B cell (primary cell): Measurements from ENCODE around the gene DHDDS. TPM values are rescaled to one million over a fixed set of nuclear protein-coding genes. Genes with fewer than 3 reads are reported as not detected.

Source experiments
- ATAC-seq: fragments of 200-7000 bp; cut with Tn5 transposase; one replicate; pipeline ENCODE4 v1.10.0; 2021; ENCODE audit warnings: low read depth, mild to moderate bottlenecking, moderate number of reproducible peaks, moderate library complexity
- CTCF ChIA-PET: fragments of 350-600 bp; sonication (Branson Sonifier 250); formaldehyde crosslinking; loops from one replicate; lab custom pipeline; 2021; ENCODE audit warnings: antibody characterized with exemption, inconsistent platforms; lab: Charles Lee
- POLR2A ChIA-PET: fragments of 350-600 bp; sonication (Branson Sonifier 250); formaldehyde crosslinking; loops from one replicate; lab custom pipeline; 2021; ENCODE audit warnings: antibody characterized with exemption; lab: Charles Lee
- DNase-seq: peaks from one replicate; pipeline ENCODE4 v3.0.0; 2013
- H2AFZ ChIP-seq: 2 replicates; pipeline ENCODE4 v1.6.1; 2012; ENCODE audit warnings: mild to moderate bottlenecking, low read depth, low read length; ENCODE audit not compliant: insufficient read depth, poor library complexity, severe bottlenecking
- H3K27ac ChIP-seq, 2 donors: 1 replicate in 1 of 2; 2 replicates in 1 of 2; pipeline ENCODE4 v1.5.1; 2012 to 2013; ENCODE audit warnings: low read length in 2 of 2, mild to moderate bottlenecking in 2 of 2, moderate library complexity in 1 of 2
- H3K27me3 ChIP-seq, 4 experiments: fragments of 200-600 bp in 1 of 4; sonication (generic) in 1 of 4; replicated peaks in 1 of 4; 1 replicate in 2 of 4; 2 replicates in 2 of 4; pipeline versions ENCODE4 v1.6.1 to v1.7.0; 2013 to 2016; ENCODE audit warnings: low read length in 3 of 4, mild to moderate bottlenecking in 2 of 4, mixed read lengths in 1 of 4, moderate library complexity in 1 of 4; ENCODE audit not compliant: insufficient read depth in 4 of 4, control insufficient read depth in 3 of 4; ENCODE audit errors: control extremely low read depth in 1 of 4
- H3K36me3 ChIP-seq, 2 experiments: replicated peaks in 1 of 2; 1 replicate in 1 of 2; 2 replicates in 1 of 2; pipeline versions ENCODE4 v1.6.1 to v1.7.1; 2013; ENCODE audit warnings: low read length in 1 of 2; ENCODE audit not compliant: insufficient read depth in 2 of 2, control insufficient read depth in 1 of 2; ENCODE audit errors: control extremely low read depth in 1 of 2, extremely low read depth in 1 of 2
- H3K4me1 ChIP-seq, 2 donors: fragments of 200-600 bp in 1 of 2; sonication (generic) in 1 of 2; 1 replicate in 1 of 2; 2 replicates in 1 of 2; pipeline versions ENCODE4 v1.5.1 to v1.6.1; 2013 to 2017; ENCODE audit warnings: low read length in 2 of 2; ENCODE audit not compliant: control insufficient read depth in 2 of 2, insufficient read depth in 2 of 2
- H3K4me2 ChIP-seq: replicated peaks from 2 replicates; pipeline ENCODE3; 2012; ENCODE audit warnings: mild to moderate bottlenecking, low read depth, low read length; ENCODE audit not compliant: poor library complexity, severe bottlenecking
- H3K4me3 ChIP-seq, 5 experiments: fragments of 200-600 bp in 1 of 5; sonication (generic) in 1 of 5; 1 replicate in 3 of 5; 2 replicates in 2 of 5; pipeline versions ENCODE4 v1.5.1 to v1.7.0; 2011 to 2016; ENCODE audit warnings: low read length in 4 of 5, mild to moderate bottlenecking in 4 of 5, low read depth in 2 of 5, control low read depth in 1 of 5, moderate library complexity in 1 of 5; ENCODE audit not compliant: insufficient read depth in 1 of 5; ENCODE audit errors: control extremely low read depth in 1 of 5, extremely low read depth in 1 of 5
- H3K79me2 ChIP-seq: fragments of 200-600 bp; sonication (generic); one replicate; pipeline ENCODE4 v1.6.0; 2016; ENCODE audit warnings: low read length; ENCODE audit not compliant: control insufficient read depth, insufficient read depth
- H3K9ac ChIP-seq: fragments of 200-600 bp; sonication (generic); 2 replicates; pipeline ENCODE4 v1.6.1; 2017; ENCODE audit warnings: mild to moderate bottlenecking, low read length, moderate library complexity
- H3K9me3 ChIP-seq, 3 donors: one replicate each; pipeline versions ENCODE4 v1.6.1 to v1.7.1; 2013; ENCODE audit warnings: low read length in 2 of 3; ENCODE audit not compliant: control insufficient read depth in 2 of 3, insufficient read depth in 1 of 3; ENCODE audit errors: control extremely low read depth in 1 of 3
- H4K20me1 ChIP-seq: 2 replicates; pipeline ENCODE4 v1.6.0; 2012; ENCODE audit warnings: mild to moderate bottlenecking, low read length; ENCODE audit not compliant: insufficient read depth, control insufficient read depth, poor library complexity, severe bottlenecking
- H3K27ac Mint-ChIP-seq: one replicate; pipeline ENCODE4 v1.8.0; 2021; ENCODE audit warnings: mixed read lengths
- H3K27me3 Mint-ChIP-seq: one replicate; pipeline ENCODE4 v1.8.0; 2021; ENCODE audit warnings: mixed read lengths
- H3K4me1 Mint-ChIP-seq: one replicate; pipeline ENCODE4 v1.8.0; 2021; ENCODE audit warnings: mixed read lengths
- H3K4me3 Mint-ChIP-seq: one replicate; pipeline ENCODE4 v1.8.0; 2021; ENCODE audit warnings: mixed read lengths
- H3K9me3 Mint-ChIP-seq: one replicate; pipeline ENCODE4 v1.8.0; 2022; ENCODE audit warnings: mixed read lengths; ENCODE audit not compliant: insufficient read depth
- CTCF ChIP-seq: fragments of 200-600 bp; IDR thresholded peaks from one replicate; pipeline ENCODE4 v1.8.0; 2022; ENCODE audit warnings: antibody characterized with exemption, mild to moderate bottlenecking
- EZH2 ChIP-seq: IDR thresholded peaks from 2 replicates; pipeline ENCODE4 v1.6.1; 2012; ENCODE audit warnings: borderline replicate concordance, low read depth, mild to moderate bottlenecking, moderate library complexity, low read length; ENCODE audit not compliant: insufficient read depth, poor library complexity, severe bottlenecking
- WGBS: methylation state at CpG from one replicate; pipeline ENCODE4 v1.1.5; 2013; ENCODE audit warnings: missing lambda C conversion rate; ENCODE audit not compliant: insufficient coverage; 5-methylcytosine and 5-hydroxymethylcytosine counted together
- intact Hi-C: fragments of 100-400 bp; cut with micrococcal nuclease; formaldehyde crosslinking; loops from one replicate; pipeline ENCODE4 v1.10.0; 2022
- polyA plus RNA-seq: library from polyadenylated mRNA; depleted of rRNA; stranded (reverse); fragments of >200 nt; gene quantifications from 2 replicates; pipeline ENCODE4 v1.2.3, GENCODE V29; 2012
- total RNA-seq, 2 donors: library from RNA; stranded (reverse); fragments of 120-200 nt in 1 of 2; gene quantifications; 1 replicate in 1 of 2; 2 replicates in 1 of 2; pipeline versions ENCODE4 v1.2.3 to v1.2.4, GENCODE V29; 2013 to 2022

Gene DHDDS
- total and polyA plus RNA-seq, 2 donors (not counting 1 experiment from before 2014, with no cell fraction given): 20.4 to 54.2 TPM

- H3K4me2 ChIP-seq: no peak overlapping the region
- ChIA-PET POLR2A (no interaction called here), CTCF (interaction anchor here (0.8 to 1.4 kb wide), 5 partner anchors 10 to 316 kb away, joined by 3 read pairs; no protein-coding TSS in a partner anchor)
- no peak overlapping the region for H3K9ac ChIP-seq
- H2AFZ ChIP-seq: no peak overlapping the region
- H3K27ac ChIP-seq: no peak overlapping the region
- H3K9me3 ChIP-seq: no peaks in the 10 kb centered on the region
- no peaks in the 10 kb centered on the region for H3K79me2 ChIP-seq
- H3K4me3 ChIP-seq: no peak overlapping the region
- no peak for TF ChIP-seq EZH2
- TF ChIP-seq CTCF: no peak
- H3K4me1 Mint-ChIP-seq: no peaks in the 10 kb centered on the region
- H3K27me3 Mint-ChIP-seq: peaks cover 26% of the 10 kb centered on the region
- intact Hi-C loops: no loop called here
- H3K27ac Mint-ChIP-seq: no peak overlapping the region
- DNase-seq (no peak), ATAC-seq (no peak)
- H3K9me3 Mint-ChIP-seq: no peaks in the 10 kb centered on the region
- WGBS: no CpG with 5 or more reads among the region's 2 CpGs
- H3K36me3 ChIP-seq: no peaks in the 10 kb centered on the region
- H3K4me3 Mint-ChIP-seq: no peak overlapping the region
- peaks cover 0 to 7% (median 2%) of the 10 kb centered on the region in 4 experiments for H3K27me3 ChIP-seq
- H4K20me1 ChIP-seq: no peaks in the 10 kb centered on the region
- no peaks in the 10 kb centered on the region for H3K4me1 ChIP-seq
Observed at GRCh38 chr1:26419494-26419893, 12.6 kb upstream of the DHDDS start.

GRCh38 chr1:26429721-26430120, 2.4 kb upstream of the DHDDS start:
- H3K27me3 ChIP-seq: peaks cover 0 to 6% (median 0%) of the 10 kb centered on the region in 4 experiments
- H3K4me3 ChIP-seq: no peak overlapping the region
- DNase-seq: no peak
- intact Hi-C loops: loop anchor here (10.0 kb wide), 1 partner anchor 115 kb away; the partner anchor contains the start of gene CD52
- no peak overlapping the region for H3K27ac ChIP-seq
- H3K9ac ChIP-seq: no peak overlapping the region
- ChIA-PET POLR2A (no interaction called here), CTCF (interaction anchor here (1.1 to 1.6 kb wide), 2 partner anchors 10 to 13 kb away, joined by 3 to 16 read pairs; no protein-coding TSS in a partner anchor)
- Mint-ChIP-seq H3K4me1 (peaks cover 20% of the 10 kb centered on the region), H3K27me3 (peaks cover 10% of the 10 kb centered on the region), H3K9me3 (no peaks in the 10 kb centered on the region), H3K27ac (no peak overlapping the region), H3K4me3 (no peak overlapping the region)
- peaks cover 0 to 1% of the 10 kb centered on the region in 2 experiments for H3K36me3 ChIP-seq
- no CpG with 5 or more reads among the region's 2 CpGs for WGBS
- no peaks in the 10 kb centered on the region for H4K20me1 ChIP-seq
- peaks cover 21% of the 10 kb centered on the region for H3K79me2 ChIP-seq
- H3K4me2 ChIP-seq: no peak overlapping the region
- ATAC-seq: no peak
- no peaks in the 10 kb centered on the region for H3K9me3 ChIP-seq
- H2AFZ ChIP-seq: no peak overlapping the region
- no peak for TF ChIP-seq CTCF
- no peak for TF ChIP-seq EZH2
- peaks cover 15 to 21% of the 10 kb centered on the region in 2 donors for H3K4me1 ChIP-seq
